ENCODE measurements around the gene RYR1.
"Not testable (repeated sequence)": the region's sequence is repeated elsewhere in the genome, so short reads cannot be mapped to it uniquely, and the experiment has no call there.

Gene RYR1

DNA sequence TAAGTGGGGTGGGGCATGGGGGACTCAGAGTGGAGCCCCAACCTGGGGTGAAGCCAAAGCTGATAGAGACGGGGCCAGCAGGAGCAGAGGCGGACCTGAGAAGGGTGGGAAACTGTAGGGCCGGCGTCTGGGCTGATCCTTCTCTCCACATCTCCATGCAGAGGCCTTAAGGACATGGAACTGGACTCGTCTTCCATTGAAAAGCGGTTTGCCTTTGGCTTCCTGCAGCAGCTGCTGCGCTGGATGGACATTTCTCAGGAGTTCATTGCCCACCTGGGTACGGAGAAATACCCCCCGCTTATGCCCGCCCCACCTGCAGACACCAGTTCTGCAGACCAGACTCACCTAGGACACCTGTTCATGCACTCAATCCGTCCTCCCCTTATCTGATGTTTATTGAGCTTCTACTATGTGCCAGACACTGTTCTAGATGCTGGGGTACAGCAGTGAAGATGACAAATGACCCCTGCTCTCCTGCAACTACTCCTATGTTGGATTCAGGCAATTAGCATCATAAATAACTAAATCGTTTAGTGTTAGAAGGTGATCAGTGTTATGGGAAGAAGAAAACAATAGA is 74.1 kb downstream of the RYR1 start:
- no peak overlapping the region for H3K27ac ChIP-seq
- DNase-seq (ENCODE audit: low read depth, low spot score): no peak

DNA sequence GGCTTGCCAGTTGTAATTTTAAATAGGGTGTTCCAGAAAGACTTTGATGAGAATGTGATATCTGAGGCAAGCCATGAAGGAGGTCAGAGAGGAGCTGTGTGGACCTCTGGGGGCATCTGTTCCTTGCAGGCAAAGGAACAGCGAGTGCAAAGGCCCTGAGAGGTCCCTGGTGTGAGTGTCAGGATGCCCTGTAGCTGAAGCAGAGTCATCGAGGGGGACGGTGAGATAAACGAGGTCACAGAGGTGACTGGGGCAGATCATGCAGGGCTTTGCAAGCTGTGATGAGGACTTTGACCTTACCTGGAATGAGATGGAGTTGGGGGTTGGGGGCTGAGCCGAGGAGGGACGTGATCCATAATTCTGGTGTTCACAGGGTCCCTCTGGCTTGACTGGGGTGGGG is 75.0 kb downstream of the RYR1 start:
- DNase-seq (ENCODE audit: low read depth, low spot score): no peak
- no peak overlapping the region for H3K27ac ChIP-seq

GRCh38 chr19:38509027-38509426 is 75.5 kb downstream of the RYR1 start:
- H3K27ac ChIP-seq: no peak overlapping the region

GRCh38 chr19:38511074-38511708 is 77.7 kb downstream of the RYR1 start:
- no peak overlapping the region for H3K27ac ChIP-seq
- DNase-seq (ENCODE audit: low read depth, low spot score): no peak

More at GRCh38 chr19:38509027-38509426, 75.5 kb downstream of the RYR1 start:
- DNase-seq (ENCODE audit: low read depth, low spot score): no peak

- no peak overlapping the region for H3K27ac ChIP-seq
- no peak for DNase-seq (ENCODE audit: low read depth, low spot score)
Measured at GRCh38 chr19:38512277-38512676, 78.8 kb downstream of the RYR1 start.

DNA sequence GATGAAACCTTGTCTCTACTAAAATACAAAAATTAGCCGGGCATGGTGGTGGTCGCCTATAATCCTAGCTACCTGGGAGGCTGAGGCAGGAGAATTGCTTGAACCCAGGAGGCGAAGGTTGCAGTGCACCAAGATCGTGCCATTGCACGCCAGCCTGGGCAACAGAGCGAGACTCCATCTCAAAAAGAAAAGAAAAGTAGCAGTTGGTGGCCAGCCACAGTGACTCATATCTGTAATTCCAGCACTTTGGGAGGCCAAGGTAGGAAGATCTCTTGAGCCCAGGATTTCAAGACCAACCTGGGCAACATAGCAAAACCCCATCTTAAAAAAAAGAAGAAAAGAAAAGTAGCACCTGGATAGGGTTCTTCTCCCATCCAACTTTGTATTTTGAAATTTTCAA is 79.7 kb downstream of the RYR1 start:
- DNase-seq (ENCODE audit: low read depth, low spot score); H3K27ac ChIP-seq: not testable (repeated sequence)

DNA sequence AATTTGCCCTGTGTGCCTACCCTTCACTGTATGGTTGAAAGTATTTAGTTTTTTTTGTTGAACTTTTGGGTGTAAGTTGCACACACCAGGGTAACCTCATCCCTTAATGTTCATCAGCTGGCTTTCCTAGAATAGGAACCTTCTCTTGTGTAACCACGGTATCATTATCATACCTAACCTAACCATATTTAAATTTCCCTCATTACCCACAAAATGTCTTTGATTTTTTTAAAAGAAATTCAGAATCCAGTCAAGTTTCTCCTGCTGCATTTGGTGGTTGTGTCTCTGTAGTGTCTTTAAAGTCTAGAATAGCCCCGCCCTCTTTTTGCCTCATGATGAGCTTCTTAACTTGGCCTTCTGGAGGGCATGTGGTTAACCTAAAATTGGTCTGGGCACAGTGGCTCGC is 80.3 kb downstream of the RYR1 start:
- no peak for DNase-seq (ENCODE audit: low read depth, low spot score)
- H3K27ac ChIP-seq: no peak overlapping the region

DNA sequence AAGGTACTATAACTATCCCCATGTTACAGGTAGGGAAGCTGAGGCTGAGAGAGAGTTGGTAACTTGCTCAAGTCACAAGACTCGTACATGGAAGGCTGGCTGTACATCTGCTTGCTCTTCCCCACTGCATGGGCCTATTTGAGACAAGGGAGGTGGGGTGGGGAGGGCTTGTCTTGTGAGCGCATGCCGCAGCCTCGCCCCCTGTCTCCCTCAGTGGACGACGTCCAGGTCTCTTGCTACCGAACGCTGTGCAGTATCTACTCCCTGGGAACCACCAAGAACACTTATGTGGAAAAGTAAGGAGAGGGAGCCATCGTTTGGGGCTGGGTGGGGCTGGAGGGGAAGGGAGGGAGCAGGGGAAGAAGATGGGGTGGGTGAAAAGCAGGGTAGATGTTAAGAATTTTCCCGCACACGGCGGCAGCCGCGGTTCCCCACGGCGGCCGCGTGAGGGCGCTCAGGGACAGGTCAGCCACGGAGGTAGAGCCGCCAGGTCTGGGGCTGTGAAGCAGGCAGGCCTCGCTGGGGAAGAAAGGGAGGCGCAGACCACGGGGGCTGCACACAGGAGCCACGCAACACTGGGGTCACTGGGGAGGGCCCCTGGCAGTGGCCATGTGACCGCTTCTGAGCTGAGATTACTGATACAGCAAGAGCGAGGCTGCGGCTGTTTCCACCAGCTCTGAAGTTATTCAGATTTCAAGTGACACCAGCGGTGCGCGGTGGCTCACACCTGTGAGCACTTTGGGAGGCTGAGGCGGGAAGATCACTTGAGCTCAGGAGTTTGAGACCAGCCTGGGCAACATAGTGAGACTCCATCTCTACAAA is 81.5 kb downstream of the RYR1 start:
- H3K27ac ChIP-seq: no peak overlapping the region
- no peak for DNase-seq (ENCODE audit: low read depth, low spot score)

DNA sequence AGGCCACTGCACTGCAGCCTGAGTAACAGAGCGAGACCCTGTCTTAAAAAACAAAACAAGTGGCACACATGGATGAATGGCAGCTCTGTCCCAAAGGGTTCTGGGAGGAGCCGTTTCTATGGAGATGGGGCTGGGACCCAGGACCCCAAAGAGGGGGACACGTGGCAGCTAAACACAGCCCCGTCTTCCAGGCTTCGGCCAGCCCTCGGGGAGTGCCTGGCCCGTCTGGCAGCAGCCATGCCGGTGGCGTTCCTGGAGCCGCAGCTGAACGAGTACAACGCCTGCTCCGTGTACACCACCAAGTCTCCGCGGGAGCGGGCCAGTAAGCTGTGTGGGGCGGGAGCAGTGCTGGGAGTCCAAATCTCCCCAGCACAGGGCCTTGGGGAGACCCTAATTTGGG is 82.4 kb downstream of the RYR1 start:
- DNase-seq (ENCODE audit: low read depth, low spot score): no peak
- no peak overlapping the region for H3K27ac ChIP-seq

- no peak for DNase-seq (ENCODE audit: low read depth, low spot score)
Measured at GRCh38 chr19:38516802-38517201, 83.3 kb downstream of the RYR1 start.

GRCh38 chr19:38517321-38517720 is 83.8 kb downstream of the RYR1 start:
- H3K27ac ChIP-seq: no peak overlapping the region
- DNase-seq (ENCODE audit: low read depth, low spot score): no peak

More at GRCh38 chr19:38516802-38517201, 83.3 kb downstream of the RYR1 start:
- H3K27ac ChIP-seq: no peak overlapping the region

- H3K27ac ChIP-seq; DNase-seq (ENCODE audit: low read depth, low spot score): not testable (repeated sequence)
Measured at GRCh38 chr19:38517980-38518379, 84.5 kb downstream of the RYR1 start.

DNA sequence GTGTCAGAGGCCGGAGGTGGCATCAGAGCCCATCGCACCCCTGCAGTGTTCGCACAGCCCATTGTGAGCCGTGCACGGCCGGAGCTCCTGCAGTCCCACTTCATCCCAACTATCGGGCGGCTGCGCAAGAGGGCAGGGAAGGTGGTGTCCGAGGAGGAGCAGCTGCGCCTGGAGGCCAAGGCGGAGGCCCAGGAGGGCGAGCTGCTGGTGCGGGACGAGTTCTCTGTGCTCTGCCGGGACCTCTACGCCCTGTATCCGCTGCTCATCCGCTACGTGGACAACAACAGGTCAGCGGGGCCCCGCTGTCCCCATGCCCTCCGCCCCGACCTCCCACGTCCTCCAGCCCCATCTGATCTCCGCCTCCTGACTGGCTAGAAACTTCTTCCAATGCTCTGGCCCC is 85.7 kb downstream of the RYR1 start:
- DNase-seq (ENCODE audit: low read depth, low spot score): no peak
- H3K27ac ChIP-seq: no peak overlapping the region

GRCh38 chr19:38519988-38520387 is 86.5 kb downstream of the RYR1 start:
- no peak for DNase-seq (ENCODE audit: low read depth, low spot score)
- H3K27ac ChIP-seq: no peak overlapping the region

- no peak for DNase-seq (ENCODE audit: low read depth, low spot score)
- no peak overlapping the region for H3K27ac ChIP-seq
Measured at GRCh38 chr19:38522915-38523314, 89.4 kb downstream of the RYR1 start.

- no peak overlapping the region for H3K27ac ChIP-seq
- no peak for DNase-seq (ENCODE audit: low read depth, low spot score)
Measured at GRCh38 chr19:38523319-38523718, 89.8 kb downstream of the RYR1 start.

DNA sequence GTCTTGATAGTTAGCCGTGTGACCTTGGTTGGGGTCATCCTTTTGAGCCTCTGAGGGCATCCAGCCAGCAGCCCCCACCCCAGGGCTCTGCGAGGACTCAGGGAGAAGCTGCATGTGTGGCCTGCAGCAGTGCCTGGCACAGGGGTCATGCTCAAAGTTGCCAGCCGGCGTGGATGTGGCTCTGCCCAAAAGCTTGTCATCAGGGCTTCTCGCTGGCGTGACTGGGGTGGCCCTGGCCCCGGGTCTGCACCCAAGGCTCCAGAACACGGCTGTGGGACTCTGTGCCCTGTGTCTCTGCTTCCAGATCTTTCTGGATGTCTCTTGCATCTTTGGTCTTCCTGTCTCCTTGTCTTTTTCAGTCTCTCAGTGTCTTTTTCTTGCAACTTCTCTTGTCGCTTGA is 90.9 kb downstream of the RYR1 start:
- H3K27ac ChIP-seq: no peak overlapping the region
- DNase-seq (ENCODE audit: low read depth, low spot score): no peak

DNA sequence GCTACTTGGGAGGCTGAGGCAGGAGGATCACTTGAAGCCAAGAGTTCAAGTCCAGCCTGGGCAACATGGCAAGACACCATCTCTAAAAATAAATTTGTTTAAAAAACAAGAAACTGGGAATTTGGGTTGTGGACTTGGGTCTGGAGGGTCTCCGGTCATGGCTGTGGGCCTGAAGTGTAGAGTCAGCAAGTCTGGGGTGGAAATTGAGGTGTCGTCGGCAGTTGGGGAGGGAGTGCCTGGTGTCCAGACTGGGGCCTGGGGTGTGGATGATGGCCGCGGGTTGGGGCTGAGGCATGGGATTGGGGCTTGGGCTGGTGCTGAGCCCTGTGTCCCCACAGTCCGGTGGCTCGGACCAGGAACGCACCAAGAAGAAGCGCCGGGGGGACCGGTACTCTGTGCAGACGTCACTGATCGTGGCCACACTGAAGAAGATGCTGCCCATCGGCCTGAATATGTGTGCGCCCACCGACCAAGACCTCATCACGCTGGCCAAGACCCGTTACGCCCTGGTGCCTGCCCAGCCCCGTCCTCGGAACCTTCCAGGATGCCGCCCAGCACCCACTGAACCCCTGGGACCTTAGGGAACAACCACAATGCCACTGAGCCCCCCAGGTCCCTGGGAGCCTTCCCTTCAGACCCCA is 91.6 kb downstream of the RYR1 start:
- no peak overlapping the region for H3K27ac ChIP-seq
- no peak for DNase-seq (ENCODE audit: low read depth, low spot score)

DNA sequence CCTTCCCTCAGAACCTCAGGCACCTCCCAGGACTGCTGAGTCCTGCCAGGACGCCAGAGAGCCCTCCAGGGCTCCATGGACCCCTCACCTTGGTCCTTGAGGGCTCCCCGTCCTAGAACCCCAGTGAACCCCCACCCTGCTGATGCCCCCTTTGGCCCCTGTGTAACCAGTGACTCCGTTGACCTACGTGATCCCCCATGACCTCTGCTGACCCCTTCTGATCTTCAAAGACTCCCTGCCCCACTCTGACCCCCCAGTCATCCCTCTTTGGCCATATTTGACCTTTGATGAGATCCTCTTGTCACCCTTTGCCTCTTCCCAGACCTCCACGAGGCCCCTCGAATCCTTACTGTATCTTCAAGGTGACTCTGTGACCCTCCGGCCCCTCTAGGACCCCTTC is 92.9 kb downstream of the RYR1 start:
- no peak for DNase-seq (ENCODE audit: low read depth, low spot score)
- no peak overlapping the region for H3K27ac ChIP-seq

DNA sequence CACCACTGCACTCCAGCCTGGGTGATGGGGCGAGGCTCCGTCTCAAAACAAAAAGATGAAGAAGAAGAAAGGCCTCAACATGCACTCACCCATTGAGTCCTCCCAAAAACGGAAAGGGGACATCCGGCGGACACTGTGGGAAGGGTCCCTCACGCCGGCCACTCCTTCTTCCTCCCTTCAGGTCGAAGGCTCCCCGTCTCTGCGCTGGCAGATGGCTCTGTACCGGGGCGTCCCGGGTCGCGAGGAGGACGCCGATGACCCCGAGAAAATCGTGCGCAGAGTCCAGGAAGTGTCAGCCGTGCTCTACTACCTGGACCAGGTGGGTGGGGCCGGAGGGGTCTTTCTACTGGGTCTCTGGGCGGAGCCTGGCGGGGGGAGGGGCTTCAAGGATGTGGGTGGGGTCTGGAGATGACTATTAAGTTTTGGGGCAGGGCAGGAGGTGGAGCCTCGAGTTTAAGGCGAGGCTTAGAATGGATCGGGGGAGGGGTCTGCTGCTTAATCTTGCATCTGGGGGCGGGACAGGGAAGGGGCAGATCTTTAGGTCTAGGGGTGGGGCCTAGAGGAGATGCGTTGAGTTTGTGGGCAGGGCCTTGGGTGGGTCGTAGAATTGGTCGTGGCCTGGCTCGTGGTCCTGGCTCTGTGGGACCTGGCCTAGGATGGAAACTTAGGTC is 94.1 kb downstream of the RYR1 start:
- no peak overlapping the region for H3K27ac ChIP-seq
- DNase-seq (ENCODE audit: low read depth, low spot score): no peak
